ENCODE results near the gene CDYL.
"Not testable (repeated sequence)": the region's sequence is repeated elsewhere in the genome, so short reads cannot be mapped to it uniquely, and the experiment has no call there.

Gene CDYL

DNA sequence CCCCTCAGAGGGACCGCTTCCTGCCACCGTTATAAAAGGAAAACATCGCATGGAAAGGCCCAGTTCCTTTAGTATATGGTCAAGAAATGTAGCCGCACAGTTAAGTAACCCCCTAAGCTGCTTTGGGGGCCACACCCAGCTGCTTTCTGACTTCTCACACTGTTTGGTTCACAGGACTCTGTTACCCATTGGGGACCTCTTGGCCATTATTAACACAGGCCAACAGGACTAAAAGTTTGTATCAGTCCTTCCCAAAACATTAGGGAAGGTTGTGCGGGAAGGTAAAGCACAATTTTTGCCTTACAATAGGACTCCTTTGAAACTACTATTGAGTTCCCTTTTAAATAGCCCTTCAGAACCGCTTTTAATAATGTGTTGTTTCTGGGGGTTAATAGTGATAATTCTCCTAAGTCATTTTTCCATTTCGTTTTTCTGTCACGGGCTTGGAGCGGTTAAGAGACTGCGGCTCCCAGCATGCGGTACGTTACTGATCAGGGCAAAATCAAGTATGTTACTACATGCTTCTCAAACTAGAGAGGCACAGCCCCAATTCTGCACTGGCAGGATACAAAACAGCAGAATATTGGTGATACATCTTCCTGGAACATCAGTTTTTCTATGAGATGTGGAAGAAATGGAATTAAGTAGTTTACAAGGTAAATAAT lies 228.3 kb downstream of the CDYL start:
- DNase-seq: no peak

DNA sequence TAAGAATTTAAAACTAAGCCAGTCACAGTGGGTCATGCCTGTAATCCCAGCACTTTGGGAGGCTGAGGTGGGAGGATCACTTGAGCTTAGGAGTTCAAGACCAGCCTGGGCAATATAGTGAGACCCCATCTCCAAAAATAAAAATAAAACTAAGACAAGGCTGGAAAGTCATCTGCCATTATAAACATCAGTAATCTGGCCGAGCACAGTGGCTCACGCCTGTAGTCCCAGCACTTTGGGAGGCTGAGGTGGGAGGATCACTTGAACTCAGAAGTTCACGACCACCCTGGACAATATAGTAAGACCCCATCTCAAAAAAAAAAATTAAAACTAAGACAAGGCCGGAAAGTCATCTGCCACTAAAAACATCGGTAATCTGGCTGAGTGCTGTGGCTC lies 228.8 kb downstream of the CDYL start:
- DNase-seq: not testable (repeated sequence)

All from right kidney (tissue), 1 donor.